K562 (cell line): Measurements from ENCODE around the gene MSRB2.

ENCODE experiments used
- ATF7 ChIP-seq: fragments of 450-650 bp; IDR thresholded peaks from 2 replicates; pipeline ENCODE4 v1.7.1; 2014; ENCODE audit warnings: mild to moderate bottlenecking, moderate library complexity
- CBFB ChIP-seq: sonication (generic); formaldehyde crosslinking; IDR thresholded peaks from 2 replicates; pipeline ENCODE4 v1.4.0; 2020; ENCODE audit warnings: mild to moderate bottlenecking, missing genetic modification reagents
- CBX8 ChIP-seq: fragments of 200-600 bp; sonication (generic); IDR thresholded peaks from 2 replicates; pipeline ENCODE4 v1.6.1; 2012; ENCODE audit warnings: borderline replicate concordance, mixed run types, low read depth, mild to moderate bottlenecking, moderate library complexity, mixed read lengths, low read length, control low read depth, inconsistent platforms; ENCODE audit not compliant: poor library complexity, severe bottlenecking; ENCODE audit errors: extremely low read depth
- EZH2 ChIP-seq: IDR thresholded peaks from 2 replicates; pipeline ENCODE4 v1.6.1; 2012; ENCODE audit warnings: low read depth, mild to moderate bottlenecking, inconsistent platforms, low read length, borderline replicate concordance
- GABPA ChIP-seq: fragments of 200-800 bp; sonication (Bioruptor generic); conservative IDR thresholded peaks from 2 replicates; pipeline ENCODE4 v1.6.1; 2016; ENCODE audit warnings: low read depth, missing genetic modification characterization, missing compliant biosample characterization
- GMEB1 ChIP-seq: fragments of 250-450 bp; sonication (Bioruptor Pico); IDR thresholded peaks from 2 replicates; pipeline ENCODE4 v1.4.0; 2020; ENCODE audit warnings: mild to moderate bottlenecking
- KLF13 ChIP-seq: fragments of 450-650 bp; IDR thresholded peaks from 2 replicates; pipeline ENCODE4 v1.6.1; 2016; ENCODE audit warnings: missing genetic modification characterization, low read depth, mild to moderate bottlenecking, missing compliant biosample characterization, moderate library complexity, borderline replicate concordance
- MIER1 ChIP-seq: fragments of 450-650 bp; IDR thresholded peaks from 2 replicates; pipeline ENCODE4 v1.6.1; 2016; ENCODE audit warnings: antibody characterized with exemption, mild to moderate bottlenecking, low read depth
- SAFB2 ChIP-seq: fragments of 200-400 bp; formaldehyde crosslinking; IDR thresholded peaks from 2 replicates; pipeline ENCODE4 v1.6.1; 2018; ENCODE audit warnings: borderline replicate concordance, low read length, low read depth, moderate library complexity; ENCODE audit not compliant: severe bottlenecking
- SIN3A ChIP-seq, 2 experiments: fragments of 150-350 bp in 1 of 2; IDR thresholded peaks; 2 replicates each; pipeline ENCODE4 v1.6.1; 2011 to 2016; ENCODE audit warnings: borderline replicate concordance in 2 of 2, low read depth in 2 of 2, low read length in 2 of 2, mild to moderate bottlenecking in 2 of 2, moderate library complexity in 2 of 2; ENCODE audit not compliant: control insufficient read depth in 1 of 2
- SP2 ChIP-seq: IDR thresholded peaks from 2 replicates; pipeline ENCODE4 v1.6.1; 2011; ENCODE audit warnings: mild to moderate bottlenecking, low read depth, low read length, moderate library complexity; ENCODE audit not compliant: poor library complexity, severe bottlenecking; ENCODE audit errors: extremely low read depth
- ZBTB12 ChIP-seq: fragments of 250-450 bp; sonication (Bioruptor Pico); IDR thresholded peaks from 2 replicates; pipeline ENCODE4 v1.4.0; 2020
- ZBTB5 ChIP-seq: fragments of 450-650 bp; IDR thresholded peaks from 2 replicates; pipeline ENCODE4 v1.6.1; 2017; ENCODE audit warnings: antibody characterized with exemption
- ZNF197 ChIP-seq: fragments of 200-800 bp; sonication (Bioruptor generic); IDR thresholded peaks from 2 replicates; pipeline ENCODE4 v1.6.1; 2016; ENCODE audit warnings: low read depth, missing genetic modification characterization, missing compliant biosample characterization

- TF ChIP-seq ATF7 (no peak), EZH2 (no peak), ZBTB5 (no peak), GABPA (tag) (no peak), KLF13 (tag) (no peak), ZNF197 (no peak), GMEB1 (CRISPR knock-in tag) (no peak), CBFB (no peak), CBX8 (no peak), SP2 (no peak), MIER1 (no peak), SAFB2 (no peak), ZBTB12 (CRISPR knock-in tag) (no peak), SIN3A (IDR thresholded peaks at IDR 0.05; ENCODE audit: borderline replicate concordance in 2 of 2, control insufficient read depth in 1 of 2, low read depth in 2 of 2, low read length in 2 of 2) (no peak)
Measured at GRCh38 chr10:23150610-23151009, 55.2 kb downstream of the MSRB2 start.
